Mesendoderm (in vitro differentiated cells): ENCODE results near the gene SLC39A3.
A peak's percentile ranks its signal among the peaks of the same experiment; 100 is the strongest.

Experiments used
- DNase-seq: peaks from one replicate; pipeline ENCODE4 v3.0.0; 2013
- H2AK5ac ChIP-seq: 2 replicates; pipeline ENCODE4 v1.6.1; 2013; ENCODE audit warnings: low read length, inconsistent platforms
- H2BK120ac ChIP-seq: 2 replicates; pipeline ENCODE4 v1.6.1; 2013; ENCODE audit warnings: low read depth, mild to moderate bottlenecking, low read length, moderate library complexity, mixed read lengths
- H2BK15ac ChIP-seq: replicated peaks from 2 replicates; pipeline ENCODE4 v1.6.1; 2013; ENCODE audit warnings: low read depth, mild to moderate bottlenecking, moderate library complexity
- H2BK5ac ChIP-seq: 2 replicates; pipeline ENCODE4 v1.6.1; 2013; ENCODE audit warnings: low read length, inconsistent platforms
- H3K18ac ChIP-seq: 2 replicates; pipeline ENCODE4 v1.6.1; 2013; ENCODE audit warnings: mild to moderate bottlenecking, low read length, mixed read lengths
- H3K23ac ChIP-seq: one replicate; pipeline ENCODE4 v1.6.1; 2013; ENCODE audit warnings: low read length
- H3K27ac ChIP-seq: 2 replicates; pipeline ENCODE4 v1.5.1; 2013; ENCODE audit warnings: low read depth, mild to moderate bottlenecking, inconsistent platforms, low read length, moderate library complexity
- H3K27me3 ChIP-seq: 2 replicates; pipeline ENCODE4 v1.6.1; 2013; ENCODE audit warnings: low read length, control low read depth, mild to moderate bottlenecking, inconsistent platforms; ENCODE audit not compliant: insufficient read depth, poor library complexity
- H3K36me3 ChIP-seq: 2 replicates; pipeline ENCODE4 v1.6.1; 2013; ENCODE audit warnings: low read length, inconsistent platforms; ENCODE audit not compliant: control insufficient read depth, insufficient read depth
- H3K4ac ChIP-seq: one replicate; pipeline ENCODE4 v1.6.1; 2013; ENCODE audit warnings: low read depth, mild to moderate bottlenecking, low read length, moderate library complexity
- H3K4me1 ChIP-seq: 2 replicates; pipeline ENCODE4 v1.6.1; 2013; ENCODE audit warnings: low read depth, low read length, inconsistent platforms; ENCODE audit not compliant: control insufficient read depth
- H3K4me2 ChIP-seq: 2 replicates; pipeline ENCODE4 v1.6.1; 2013; ENCODE audit warnings: low read length
- H3K4me3 ChIP-seq: 2 replicates; pipeline ENCODE4 v1.5.1; 2013; ENCODE audit warnings: mild to moderate bottlenecking, low read length
- H3K56ac ChIP-seq: one replicate; pipeline ENCODE4 v1.6.1; 2013; ENCODE audit warnings: low read length
- H3K79me1 ChIP-seq: 2 replicates; pipeline ENCODE4 v1.6.1; 2013; ENCODE audit warnings: low read length, inconsistent platforms
- H3K79me2 ChIP-seq: 2 replicates; pipeline ENCODE4 v1.6.1; 2013; ENCODE audit warnings: mild to moderate bottlenecking, low read length; ENCODE audit not compliant: control insufficient read depth, insufficient read depth
- H3K9ac ChIP-seq: 2 replicates; pipeline ENCODE4 v1.6.1; 2013; ENCODE audit warnings: low read length, inconsistent platforms
- H4K5ac ChIP-seq: one replicate; pipeline ENCODE4 v1.6.1; 2013; ENCODE audit warnings: low read length
- H4K8ac ChIP-seq: one replicate; pipeline ENCODE4 v1.6.1; 2013; ENCODE audit warnings: low read depth, mild to moderate bottlenecking, control low read depth, low read length, moderate library complexity
- WGBS: extraction: QIAGEN DNeasy Blood & Tissue Kit; methylation state at CpG from one replicate; pipeline ENCODE4 v1.1.7; 2013; ENCODE audit warnings: low lambda C conversion rate, missing lambda C conversion rate; ENCODE audit not compliant: insufficient coverage; ENCODE audit errors: extremely low coverage; 5-methylcytosine and 5-hydroxymethylcytosine counted together

SLC39A3 gene

GRCh38 chr19:2719920-2720776, 19.7 kb downstream of the SLC39A3 start:
- peak; percentile 70 for DNase-seq
- H4K8ac ChIP-seq: no peak overlapping the region
- peak overlapping the region; percentile 25 for H3K18ac ChIP-seq
- H3K9ac ChIP-seq: peak overlapping the region; percentile 42
- no peaks in the 10 kb centered on the region for H3K36me3 ChIP-seq
- H3K4me2 ChIP-seq: peak overlapping the region; percentile 39
- H3K23ac ChIP-seq: no peak overlapping the region
- H2BK15ac ChIP-seq: no peak overlapping the region
- no peak overlapping the region for H4K5ac ChIP-seq
- H2AK5ac ChIP-seq: no peak overlapping the region
- peaks cover 2% of the 10 kb centered on the region for H3K27me3 ChIP-seq
- WGBS: no CpG with 5 or more reads among the region's 37 CpGs
- no peak overlapping the region for H3K4ac ChIP-seq
- H3K27ac ChIP-seq: no peak overlapping the region
- no peaks in the 10 kb centered on the region for H3K79me2 ChIP-seq
- no peak overlapping the region for H2BK5ac ChIP-seq
- H3K4me1 ChIP-seq: no peaks in the 10 kb centered on the region
- H3K4me3 ChIP-seq: peak overlapping the region; percentile 7
- no peak overlapping the region for H2BK120ac ChIP-seq
- H3K79me1 ChIP-seq: no peaks in the 10 kb centered on the region
- peak overlapping the region; percentile 79 for H3K56ac ChIP-seq

GRCh38 chr19:2719232-2719735, 20.5 kb downstream of the SLC39A3 start:
- no peak overlapping the region for H3K27ac ChIP-seq
- no peak overlapping the region for H3K4me2 ChIP-seq
- H3K27me3 ChIP-seq: peaks cover 2% of the 10 kb centered on the region
- no peak overlapping the region for H2BK5ac ChIP-seq
- no peak for DNase-seq
- H4K5ac ChIP-seq: no peak overlapping the region
- H3K56ac ChIP-seq: no peak overlapping the region
- H3K4me3 ChIP-seq: no peak overlapping the region
- H3K4ac ChIP-seq: no peak overlapping the region
- WGBS: no CpG with 5 or more reads among the region's 7 CpGs
- H3K79me1 ChIP-seq: no peaks in the 10 kb centered on the region
- H3K23ac ChIP-seq: no peak overlapping the region
- no peaks in the 10 kb centered on the region for H3K79me2 ChIP-seq
- no peaks in the 10 kb centered on the region for H3K4me1 ChIP-seq
- no peak overlapping the region for H2BK15ac ChIP-seq
- no peak overlapping the region for H2AK5ac ChIP-seq
- no peak overlapping the region for H2BK120ac ChIP-seq
- H4K8ac ChIP-seq: no peak overlapping the region
- no peak overlapping the region for H3K9ac ChIP-seq
- no peaks in the 10 kb centered on the region for H3K36me3 ChIP-seq
- H3K18ac ChIP-seq: no peak overlapping the region

- H4K8ac ChIP-seq: no peak overlapping the region
- H3K18ac ChIP-seq: no peak overlapping the region
- H2AK5ac ChIP-seq: no peak overlapping the region
- H3K79me1 ChIP-seq: no peaks in the 10 kb centered on the region
- no peak overlapping the region for H2BK120ac ChIP-seq
- no peaks in the 10 kb centered on the region for H3K79me2 ChIP-seq
- H3K56ac ChIP-seq: no peak overlapping the region
- H2BK15ac ChIP-seq: no peak overlapping the region
- H3K23ac ChIP-seq: no peak overlapping the region
- no peak overlapping the region for H4K5ac ChIP-seq
- no peak overlapping the region for H3K9ac ChIP-seq
- no peak overlapping the region for H2BK5ac ChIP-seq
- H3K27ac ChIP-seq: no peak overlapping the region
- H3K4me3 ChIP-seq: no peak overlapping the region
- no CpG with 5 or more reads among the region's 52 CpGs for WGBS
- DNase-seq: no peak
- no peaks in the 10 kb centered on the region for H3K4me1 ChIP-seq
- no peak overlapping the region for H3K4ac ChIP-seq
- no peaks in the 10 kb centered on the region for H3K36me3 ChIP-seq
- H3K27me3 ChIP-seq: peaks cover 2% of the 10 kb centered on the region
- H3K4me2 ChIP-seq: no peak overlapping the region
Measured at GRCh38 chr19:2717638-2718541, 21.9 kb downstream of the SLC39A3 start.

GRCh38 chr19:2716722-2717637, 22.8 kb downstream of the SLC39A3 start:
- Histone ChIP-seq H3K4me3 (no peak overlapping the region), H4K5ac (no peak overlapping the region), H3K79me1 (no peaks in the 10 kb centered on the region), H3K79me2 (no peaks in the 10 kb centered on the region), H3K23ac (no peak overlapping the region), H3K36me3 (no peaks in the 10 kb centered on the region), H2BK120ac (no peak overlapping the region), H2AK5ac (no peak overlapping the region), H2BK5ac (no peak overlapping the region), H3K56ac (no peak overlapping the region), H3K4me1 (no peaks in the 10 kb centered on the region), H3K18ac (no peak overlapping the region), H3K9ac (no peak overlapping the region), H3K27me3 (peaks cover 2% of the 10 kb centered on the region), H4K8ac (no peak overlapping the region), H3K4ac (no peak overlapping the region), H3K4me2 (no peak overlapping the region), H2BK15ac (no peak overlapping the region), H3K27ac (no peak overlapping the region)
- DNase-seq: no peak
- no CpG with 5 or more reads among the region's 51 CpGs for WGBS

- Histone ChIP-seq H3K4ac (no peak overlapping the region), H4K8ac (no peak overlapping the region), H2AK5ac (no peak overlapping the region), H3K4me3 (no peak overlapping the region), H3K27me3 (no peaks in the 10 kb centered on the region), H3K18ac (no peak overlapping the region), H4K5ac (no peak overlapping the region), H3K23ac (no peak overlapping the region), H2BK120ac (no peak overlapping the region), H3K4me2 (no peak overlapping the region), H3K27ac (no peak overlapping the region), H2BK15ac (no peak overlapping the region), H3K9ac (no peak overlapping the region), H3K79me2 (no peaks in the 10 kb centered on the region), H3K79me1 (no peaks in the 10 kb centered on the region), H3K56ac (no peak overlapping the region), H3K4me1 (no peaks in the 10 kb centered on the region), H3K36me3 (no peaks in the 10 kb centered on the region), H2BK5ac (no peak overlapping the region)
- DNase-seq: no peak
- WGBS: no CpG with 5 or more reads among the region's 19 CpGs
Measured at GRCh38 chr19:2716275-2716650, 23.6 kb downstream of the SLC39A3 start.
